HUES6 (cell line): Measurements from ENCODE around the gene PRODH2.

Experiments
- H3K27ac ChIP-seq: 2 replicates; pipeline ENCODE4 v1.7.0; 2013; ENCODE audit warnings: low read depth, mild to moderate bottlenecking, low read length, inconsistent platforms
- H3K27me3 ChIP-seq: 2 replicates; pipeline ENCODE4 v1.6.1; 2013; ENCODE audit warnings: low read length; ENCODE audit not compliant: control insufficient read depth, insufficient read depth
- H3K36me3 ChIP-seq: 2 replicates; pipeline ENCODE4 v1.6.1; 2013; ENCODE audit warnings: low read length; ENCODE audit not compliant: control insufficient read depth, insufficient read depth
- H3K4me1 ChIP-seq: 2 replicates; pipeline ENCODE4 v1.6.1; 2013; ENCODE audit warnings: low read length; ENCODE audit not compliant: control insufficient read depth, insufficient read depth
- H3K4me3 ChIP-seq: 2 replicates; pipeline ENCODE4 v1.5.1; 2013; ENCODE audit warnings: low read depth, low read length
- H3K9ac ChIP-seq: one replicate; pipeline ENCODE4 v1.6.1; 2013; ENCODE audit warnings: mild to moderate bottlenecking, low read length
- H3K9me3 ChIP-seq: 2 replicates; pipeline ENCODE4 v1.6.1; 2013; ENCODE audit warnings: low read depth, low read length; ENCODE audit not compliant: control insufficient read depth, insufficient read depth

PRODH2 gene

DNA sequence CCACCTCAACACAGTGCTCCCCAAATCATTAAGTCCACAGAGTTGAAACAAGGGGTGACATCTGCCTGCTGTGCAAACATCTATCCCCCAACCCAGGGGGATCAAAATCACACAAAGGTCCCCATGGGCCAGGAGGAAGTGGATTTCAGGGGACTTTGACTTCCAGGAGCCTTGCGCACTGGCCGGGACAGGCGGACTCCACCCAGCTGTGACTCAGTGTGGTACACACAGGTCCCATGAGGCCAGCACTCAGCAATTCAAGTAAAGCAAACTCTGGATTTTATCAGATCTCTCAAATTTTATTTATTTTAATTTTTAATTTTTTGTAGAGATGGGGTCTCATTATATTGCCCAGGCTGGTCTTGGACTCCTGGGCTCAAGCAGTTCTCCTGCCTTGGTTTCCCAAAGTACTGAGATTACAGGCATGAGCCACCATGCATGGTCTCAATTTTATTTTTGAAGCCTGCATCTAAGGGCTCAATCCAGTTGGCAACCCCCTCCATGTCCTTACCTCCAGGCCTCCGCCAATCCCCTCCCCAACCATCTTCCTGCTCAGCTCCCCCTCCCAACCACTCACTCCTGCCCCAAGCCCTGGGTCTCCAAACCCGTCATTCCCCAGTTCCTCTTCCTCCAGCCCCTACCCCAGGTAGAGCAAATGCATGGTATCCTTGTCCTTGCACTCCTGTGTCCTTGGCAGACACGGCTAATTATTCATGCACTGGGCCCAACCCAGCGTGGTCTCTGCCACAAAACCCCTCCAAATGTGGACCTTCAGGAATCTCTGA, 19.1 kb downstream of the PRODH2 start:
- no peak overlapping the region for H3K27ac ChIP-seq
- peaks cover 24% of the 10 kb centered on the region for H3K27me3 ChIP-seq
- no peaks in the 10 kb centered on the region for H3K9me3 ChIP-seq
- H3K4me1 ChIP-seq: peaks cover 10% of the 10 kb centered on the region
- H3K36me3 ChIP-seq: no peaks in the 10 kb centered on the region
- H3K4me3 ChIP-seq: no peak overlapping the region
- H3K9ac ChIP-seq: no peak overlapping the region

DNA sequence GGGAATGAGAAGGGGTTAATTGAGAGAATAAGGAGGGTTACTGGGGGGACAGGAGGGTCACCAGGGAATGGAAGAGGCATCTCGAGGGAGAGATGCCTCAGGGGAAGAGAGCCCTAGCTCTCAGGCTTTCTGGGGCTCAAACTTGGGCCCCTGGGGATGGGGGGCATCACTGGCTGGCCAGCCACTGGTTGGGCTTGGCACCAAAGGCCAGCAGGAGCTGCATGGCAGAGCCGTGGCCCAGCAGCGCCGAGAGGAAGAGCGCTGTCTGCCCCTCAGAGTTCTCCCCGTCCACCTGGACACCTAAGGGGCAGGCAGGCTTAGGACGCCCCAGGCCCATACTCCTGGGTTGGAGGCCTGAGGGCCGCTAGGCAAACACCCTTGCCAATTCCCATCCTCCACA, 19.8 kb downstream of the PRODH2 start:
- H3K27me3 ChIP-seq: peaks cover 22% of the 10 kb centered on the region
- peaks cover 9% of the 10 kb centered on the region for H3K4me1 ChIP-seq
- no peaks in the 10 kb centered on the region for H3K36me3 ChIP-seq
- H3K9me3 ChIP-seq: no peaks in the 10 kb centered on the region
- no peak overlapping the region for H3K4me3 ChIP-seq
- H3K27ac ChIP-seq: no peak overlapping the region
- H3K9ac ChIP-seq: no peak overlapping the region

DNA sequence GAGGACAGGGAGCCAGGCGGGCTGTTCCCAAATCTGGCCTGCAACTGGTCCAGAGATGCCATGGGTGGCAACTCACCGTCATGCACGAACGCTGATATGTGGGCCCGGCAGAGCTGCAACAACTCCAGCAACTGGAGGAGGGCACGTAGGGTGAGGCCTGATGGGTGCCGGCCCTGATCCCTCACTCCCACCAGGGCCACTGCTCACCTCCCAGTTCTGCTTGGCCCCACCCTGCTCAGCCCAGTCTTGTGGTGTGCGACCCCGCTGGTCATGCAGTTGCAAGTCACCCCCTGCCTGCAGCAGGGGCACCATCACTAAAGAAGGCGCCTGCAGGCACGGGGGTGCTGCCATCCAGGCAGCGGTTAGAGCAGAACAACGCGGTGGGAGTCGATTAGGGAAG, 20.3 kb downstream of the PRODH2 start:
- no peak overlapping the region for H3K4me3 ChIP-seq
- peaks cover 5% of the 10 kb centered on the region; the same call in 1 of the 2 replicates for H3K4me1 ChIP-seq
- no peaks in the 10 kb centered on the region for H3K36me3 ChIP-seq
- H3K27ac ChIP-seq: no peak overlapping the region
- peaks cover 18% of the 10 kb centered on the region for H3K27me3 ChIP-seq
- H3K9me3 ChIP-seq: no peaks in the 10 kb centered on the region
- H3K9ac ChIP-seq: no peak overlapping the region

DNA sequence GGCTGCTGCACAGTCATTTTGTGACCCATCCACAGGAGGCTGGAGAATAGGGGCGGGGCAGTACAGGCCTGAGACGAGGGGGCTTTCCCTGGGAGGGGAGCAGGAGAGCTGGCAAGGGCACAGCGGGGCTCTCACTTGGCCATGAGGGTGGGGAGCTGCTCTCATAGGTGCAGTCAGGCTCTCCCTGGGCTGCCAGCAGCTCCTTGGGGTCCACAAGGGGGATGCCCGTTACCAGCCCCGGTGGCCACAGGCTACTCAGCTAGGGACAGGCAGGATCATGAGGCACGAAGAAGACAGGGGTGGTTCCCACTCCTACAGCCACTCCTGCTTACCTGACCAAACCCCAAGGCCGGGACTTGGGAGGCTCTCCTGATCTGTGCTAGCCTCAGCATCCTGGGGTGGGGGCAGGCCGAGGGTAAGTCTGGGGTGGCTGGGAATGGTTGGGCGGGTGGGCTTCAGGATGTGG, 20.8 kb downstream of the PRODH2 start:
- no peaks in the 10 kb centered on the region for H3K36me3 ChIP-seq
- no peaks in the 10 kb centered on the region for H3K9me3 ChIP-seq
- no peak overlapping the region for H3K9ac ChIP-seq
- H3K4me3 ChIP-seq: no peak overlapping the region
- peaks cover 13% of the 10 kb centered on the region for H3K27me3 ChIP-seq
- peaks cover 4% of the 10 kb centered on the region; the same call in 1 of the 2 replicates for H3K4me1 ChIP-seq
- H3K27ac ChIP-seq: no peak overlapping the region

- Histone ChIP-seq H3K27me3 (peaks cover 6% of the 10 kb centered on the region), H3K9me3 (no peaks in the 10 kb centered on the region), H3K4me3 (no peak overlapping the region), H3K4me1 (0 out of 2 replicates have a peak, but pooled peaks cover 3% of the 10 kb centered on the region), H3K36me3 (no peaks in the 10 kb centered on the region), H3K27ac (no peak overlapping the region), H3K9ac (no peak overlapping the region)
Measured at GRCh38 chr19:35790981-35791813, 21.4 kb downstream of the PRODH2 start.

GRCh38 chr19:35789978-35790944, 22.4 kb downstream of the PRODH2 start:
- Histone ChIP-seq H3K36me3 (no peaks in the 10 kb centered on the region), H3K4me3 (no peak overlapping the region), H3K9me3 (no peaks in the 10 kb centered on the region), H3K4me1 (0 out of 2 replicates have a peak, but pooled peaks cover 3% of the 10 kb centered on the region), H3K27ac (no peak overlapping the region), H3K9ac (no peak overlapping the region), H3K27me3 (no peaks in the 10 kb centered on the region)

DNA sequence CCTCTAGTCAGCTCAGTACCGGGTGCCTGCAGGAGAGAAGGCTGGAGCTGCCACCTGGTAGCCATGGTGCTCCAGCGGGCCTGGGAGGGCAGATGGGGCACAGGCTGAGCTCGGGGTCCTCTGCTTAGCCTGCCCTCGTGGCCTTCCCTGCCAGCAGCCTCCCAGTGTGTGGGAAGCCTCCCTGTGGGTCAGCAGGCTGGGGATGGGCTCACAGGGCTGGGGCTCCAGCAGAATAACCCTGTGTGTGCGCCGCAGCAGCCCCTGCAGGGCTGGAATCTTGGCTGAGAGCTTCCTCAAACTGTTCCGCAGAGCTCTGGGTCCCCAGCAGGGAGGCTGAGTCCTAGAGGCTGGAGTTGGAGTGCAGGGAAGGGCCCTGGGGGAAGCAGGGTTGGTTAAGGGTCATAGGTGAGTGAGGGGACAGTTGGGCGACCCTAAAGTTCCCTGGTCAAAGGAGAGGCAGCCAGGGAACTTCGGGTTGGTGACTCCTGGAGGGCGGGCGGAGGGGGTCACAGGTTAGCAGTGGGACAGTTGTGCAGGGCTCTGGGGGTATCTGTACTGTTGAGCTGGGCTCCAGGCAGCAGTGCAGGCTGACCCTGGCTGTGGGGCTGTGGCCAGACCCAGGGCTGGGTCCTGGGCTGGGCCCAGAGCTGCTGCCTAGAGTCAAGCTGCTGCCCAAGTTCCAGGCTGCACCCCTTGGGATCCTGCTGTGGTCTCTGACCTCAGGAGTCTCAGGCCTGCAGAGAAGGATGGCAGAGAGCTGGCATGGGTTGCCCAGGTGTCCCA, 23.3 kb downstream of the PRODH2 start:
- H3K9ac ChIP-seq: no peak overlapping the region
- 0 out of 2 replicates have a peak, but pooled peaks cover 5% of the 10 kb centered on the region for H3K4me1 ChIP-seq
- no peak overlapping the region for H3K27ac ChIP-seq
- no peak overlapping the region for H3K4me3 ChIP-seq
- no peaks in the 10 kb centered on the region for H3K36me3 ChIP-seq
- H3K27me3 ChIP-seq: no peaks in the 10 kb centered on the region
- H3K9me3 ChIP-seq: no peaks in the 10 kb centered on the region

DNA sequence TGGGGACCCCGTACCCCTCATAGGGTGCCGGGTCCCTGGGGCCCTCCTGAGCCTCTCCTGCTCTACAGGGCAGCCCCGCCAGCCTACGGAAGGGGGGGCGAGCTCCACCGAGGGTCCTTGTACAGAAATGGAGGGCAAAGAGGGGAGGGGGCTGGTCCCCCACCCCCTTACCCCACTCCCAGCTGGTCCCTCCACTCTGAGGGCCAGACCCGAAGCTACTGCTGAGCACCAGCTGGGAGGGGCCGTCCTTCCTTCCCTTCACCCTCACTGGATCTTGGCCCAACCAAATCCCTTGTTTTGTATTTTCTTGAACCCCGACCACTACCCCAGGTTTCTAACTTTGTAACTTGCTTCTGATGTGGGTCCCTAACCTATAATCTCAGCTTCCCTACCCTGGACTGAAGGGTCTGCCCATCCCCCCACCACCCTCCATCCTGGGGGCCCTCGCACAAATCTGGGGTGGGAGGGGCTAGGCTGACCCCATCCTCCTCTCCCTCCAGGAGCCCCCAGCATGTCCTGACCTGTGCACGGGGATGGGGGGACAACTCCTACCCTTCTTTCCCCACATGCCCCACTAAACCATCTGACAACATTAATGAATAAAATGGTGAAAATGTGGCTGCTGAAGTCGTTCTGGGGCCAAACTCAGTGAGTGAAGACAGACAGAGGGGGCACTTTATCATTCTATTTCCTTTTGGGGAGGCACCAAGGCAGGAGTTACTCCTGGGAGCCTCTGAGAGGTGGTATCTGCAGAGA, 24.3 kb downstream of the PRODH2 start:
- Histone ChIP-seq H3K9me3 (no peaks in the 10 kb centered on the region), H3K9ac (no peak overlapping the region), H3K4me3 (no peak overlapping the region), H3K27me3 (no peaks in the 10 kb centered on the region), H3K4me1 (0 out of 2 replicates have a peak, but pooled peaks cover 7% of the 10 kb centered on the region), H3K36me3 (no peaks in the 10 kb centered on the region), H3K27ac (no peak overlapping the region)

- Histone ChIP-seq H3K9ac (no peak overlapping the region), H3K27me3 (no peaks in the 10 kb centered on the region), H3K4me3 (no peak overlapping the region), H3K36me3 (no peaks in the 10 kb centered on the region), H3K4me1 (0 out of 2 replicates have a peak, but pooled peaks cover 8% of the 10 kb centered on the region), H3K9me3 (no peaks in the 10 kb centered on the region), H3K27ac (no peak overlapping the region)
Measured at GRCh38 chr19:35787227-35787799, 25.3 kb downstream of the PRODH2 start.
